NCI-H146 (cell line): ENCODE results near the gene TUBB.
A peak's percentile ranks its signal among the peaks of the same experiment; 100 is the strongest.

Source experiments
- DNase-seq: peaks from one replicate; lab custom pipeline; 2025; lab: John Stamatoyannopoulos, UW

The TUBB gene

GRCh38 chr6:30719791-30720737 lies at the start of gene TUBB:
Gene TUBB (plus strand): TSS chr6:30720352. CDS start chr6:30720507, 155 bp downstream.
- DNase-seq = peak; percentile 98

GRCh38 chr6:30670760-30671527 lies 49.2 kb upstream of the TUBB start:
- DNase-seq = no peak

GRCh38 chr6:30672445-30673253 lies 47.5 kb upstream of the TUBB start, which contains the start of gene DHX16:
Gene DHX16 (minus strand): TSS chr6:30673006. CDS start chr6:30672841, 165 bp downstream.
- peak; percentile 94 for DNase-seq

- no peak for DNase-seq
These were observed 43.4 kb upstream of the TUBB start for GRCh38 chr6:30676660-30677285.

GRCh38 chr6:30678964-30679726 lies 41.0 kb upstream of the TUBB start:
- DNase-seq = peak; percentile 66

- no peak for DNase-seq
These were observed 40.2 kb upstream of the TUBB start for GRCh38 chr6:30679765-30680535.

- no peak for DNase-seq
These were observed 38.4 kb upstream of the TUBB start for GRCh38 chr6:30681766-30682142.

GRCh38 chr6:30682143-30683117 lies 37.7 kb upstream of the TUBB start:
- DNase-seq = no peak

GRCh38 chr6:30683183-30683979 lies 36.8 kb upstream of the TUBB start:
- DNase-seq = no peak

- DNase-seq = no peak
These were observed 36.2 kb upstream of the TUBB start for GRCh38 chr6:30683980-30684338.

- DNase-seq = no peak
These were observed 35.6 kb upstream of the TUBB start for GRCh38 chr6:30684386-30685156.

- no peak for DNase-seq
These were observed 34.8 kb upstream of the TUBB start for GRCh38 chr6:30685157-30686008.

GRCh38 chr6:30686009-30686907 lies 33.9 kb upstream of the TUBB start, which contains the start of gene PPP1R18:
Gene PPP1R18 (minus strand): TSS chr6:30686645. CDS start chr6:30686018, 627 bp downstream.
- peak; percentile 60 for DNase-seq

GRCh38 chr6:30686908-30687658 lies 33.1 kb upstream of the TUBB start:
- DNase-seq = peak; percentile 92
